Stomach (tissue), 9 donors: Measurements from ENCODE around the gene MAP3K19. TPM values are rescaled to one million over a fixed set of nuclear protein-coding genes. Genes with fewer than 3 reads are reported as not detected.

ENCODE experiments used
- DNase-seq, 2 donors: peaks; one replicate each; pipeline versions ENCODE4 v3.0.0 to v3.0.0-alpha.2; 2013 to 2019
- H3K27ac ChIP-seq, 5 donors: fragments of 200-600 bp in 4 of 5; sonication (generic) in 4 of 5; one replicate each; pipeline ENCODE4 v1.5.1; 2013 to 2019; ENCODE audit warnings: mild to moderate bottlenecking in 1 of 5, moderate library complexity in 1 of 5
- H3K27me3 ChIP-seq, 3 donors: fragments of 200-600 bp; sonication (generic); one replicate each; pipeline ENCODE4 v1.5.1; 2017 to 2019; ENCODE audit warnings: mixed run types in 1 of 3
- H3K36me3 ChIP-seq, 4 donors: fragments of 200-600 bp; sonication (generic); 1 replicate in 3 of 4; 2 replicates in 1 of 4; pipeline ENCODE4 v1.5.1; 2016 to 2019
- H3K4me1 ChIP-seq, 4 donors: fragments of 200-600 bp; sonication (generic); one replicate each; pipeline ENCODE4 v1.5.1; 2016 to 2019
- H3K4me3 ChIP-seq, 4 donors: fragments of 200-600 bp; sonication (generic) in 3 of 4; one replicate each; pipeline ENCODE4 v1.5.1; 2016 to 2019; ENCODE audit warnings: mild to moderate bottlenecking in 1 of 4
- H3K9me3 ChIP-seq, 4 donors: fragments of 200-600 bp; sonication (generic); one replicate each; pipeline ENCODE4 v1.5.1; 2016 to 2019
- EP300 ChIP-seq: sonication (generic); formaldehyde crosslinking; IDR thresholded peaks from one replicate; pipeline ENCODE4 v1.6.1; 2017; ENCODE audit warnings: antibody characterized with exemption
- POLR2A ChIP-seq, 4 donors: fragments of 450-650 bp; IDR thresholded peaks; one replicate each; pipeline ENCODE4 v1.6.1; 2016; ENCODE audit warnings: antibody characterized with exemption in 4 of 4, control low read depth in 2 of 4, mild to moderate bottlenecking in 1 of 4, moderate library complexity in 1 of 4
- POLR2AphosphoS5 ChIP-seq, 3 donors: sonication (generic); formaldehyde crosslinking; IDR thresholded peaks; one replicate each; pipeline ENCODE4 v1.6.1; 2016; ENCODE audit warnings: antibody characterized with exemption in 3 of 3
- WGBS, 5 donors: extraction: QIAGEN DNeasy Blood & Tissue Kit in 3 of 5; methylation state at CpG; one replicate each; pipeline versions ENCODE4 v1.1.5 to v1.1.7; 2013 to 2018; 5-methylcytosine and 5-hydroxymethylcytosine counted together
- intact Hi-C: fragments of 100-400 bp; cut with DNase I; formaldehyde crosslinking; loops from one replicate; pipeline ENCODE4 v1.15.1; 2023; ENCODE audit warnings: low total_unique reads
- polyA plus RNA-seq, 3 donors: library from polyadenylated mRNA; stranded (reverse); fragments of 200-250 nt; gene quantifications; one replicate each; pipeline ENCODE4 v1.2.3, GENCODE V29; 2013
- total RNA-seq, 5 donors: library from RNA; depleted of rRNA; stranded (reverse); fragments of >200 nt; gene quantifications; one replicate each; pipeline versions ENCODE4 v1.1.0 to v1.2.3, GENCODE V29; 2014 to 2016
- TF ChIP-seq, protein P1 (sequence below), 7 experiments: fragments of 450-650 bp in 4 of 7; fragments of 200-600 bp in 3 of 7; sonication (generic) in 3 of 7; IDR thresholded peaks; one replicate each; pipeline ENCODE4 v1.5.1; 2016 to 2019; ENCODE audit warnings: antibody characterized with exemption in 7 of 7, control low read depth in 2 of 7, mild to moderate bottlenecking in 1 of 7
- donor health status: healthy with polysubstance abuse.
- donor health status: Bipolar disorder and iron deficiency.
- donor health status: healthy.

Gene MAP3K19
- total and polyA plus RNA-seq, 8 donors: 1.1 TPM; not detected in 7

DNA sequence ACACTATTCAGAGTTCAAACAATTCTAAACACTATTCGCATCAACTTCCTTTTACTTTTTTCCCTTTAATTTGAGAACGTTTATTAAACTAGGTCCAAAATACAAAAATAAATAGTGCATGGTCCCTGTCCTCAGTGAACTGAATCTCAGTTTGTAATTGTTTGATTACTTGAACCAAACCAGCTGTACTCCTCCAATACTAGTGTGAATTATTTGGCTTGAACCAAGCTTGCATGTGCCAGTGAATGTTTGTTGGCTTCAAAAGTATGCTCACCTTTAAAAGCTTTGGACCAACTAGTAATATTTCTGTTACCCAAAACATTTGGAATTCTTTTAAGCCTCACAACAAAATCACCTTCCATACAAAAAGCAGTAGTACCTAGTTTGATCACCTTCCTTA lies 113.1 kb downstream of the MAP3K19 start:
- Histone ChIP-seq H3K36me3 (peaks cover 0 to 26% (median 19%) of the 10 kb centered on the region in 4 donors), H3K9me3 (no peaks in the 10 kb centered on the region), H3K27me3 (no peaks in the 10 kb centered on the region), H3K27ac (peak overlapping the region in 4 of 5 donors; percentile 61 to 72 (median 68)), H3K4me3 (no peak overlapping the region), H3K4me1 (peaks cover 69 to 97% (median 83%) of the 10 kb centered on the region in 4 donors)
- no peak for DNase-seq
- TF ChIP-seq POLR2A (IDR thresholded peaks at IDR 0.05) (no peak), EP300 (no peak), POLR2AphosphoS5 (IDR thresholded peaks at IDR 0.05) (no peak)
- TF ChIP-seq, protein P1, sequence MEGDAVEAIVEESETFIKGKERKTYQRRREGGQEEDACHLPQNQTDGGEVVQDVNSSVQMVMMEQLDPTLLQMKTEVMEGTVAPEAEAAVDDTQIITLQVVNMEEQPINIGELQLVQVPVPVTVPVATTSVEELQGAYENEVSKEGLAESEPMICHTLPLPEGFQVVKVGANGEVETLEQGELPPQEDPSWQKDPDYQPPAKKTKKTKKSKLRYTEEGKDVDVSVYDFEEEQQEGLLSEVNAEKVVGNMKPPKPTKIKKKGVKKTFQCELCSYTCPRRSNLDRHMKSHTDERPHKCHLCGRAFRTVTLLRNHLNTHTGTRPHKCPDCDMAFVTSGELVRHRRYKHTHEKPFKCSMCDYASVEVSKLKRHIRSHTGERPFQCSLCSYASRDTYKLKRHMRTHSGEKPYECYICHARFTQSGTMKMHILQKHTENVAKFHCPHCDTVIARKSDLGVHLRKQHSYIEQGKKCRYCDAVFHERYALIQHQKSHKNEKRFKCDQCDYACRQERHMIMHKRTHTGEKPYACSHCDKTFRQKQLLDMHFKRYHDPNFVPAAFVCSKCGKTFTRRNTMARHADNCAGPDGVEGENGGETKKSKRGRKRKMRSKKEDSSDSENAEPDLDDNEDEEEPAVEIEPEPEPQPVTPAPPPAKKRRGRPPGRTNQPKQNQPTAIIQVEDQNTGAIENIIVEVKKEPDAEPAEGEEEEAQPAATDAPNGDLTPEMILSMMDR (IDR thresholded peaks at IDR 0.05): no peak
- intact Hi-C loops: no loop called here
- WGBS, 5 donors: 34 to 48% (median 39%) methylated on average over 2 of the region's 2 CpGs

DNA sequence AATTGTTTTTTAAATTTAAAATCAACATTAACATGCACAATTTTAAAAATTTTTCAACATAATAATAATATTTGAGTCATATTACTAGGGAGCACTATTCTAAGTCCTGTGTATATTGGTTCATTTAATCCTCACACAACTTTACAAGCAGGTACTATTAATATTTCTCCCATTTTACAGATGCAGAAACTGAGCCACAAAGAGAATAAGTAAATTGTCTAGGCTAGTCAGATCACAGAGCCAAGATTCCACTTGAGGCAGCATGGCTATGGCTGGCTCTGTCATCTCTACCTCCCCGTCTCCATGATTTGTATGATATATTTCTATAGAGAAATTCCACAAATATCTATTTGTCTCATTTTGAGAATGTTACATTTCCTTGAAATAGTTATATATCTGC lies 113.5 kb downstream of the MAP3K19 start:
- 76 to 90% (median 89%) methylated on average over 1 of the region's 1 CpG for WGBS, 5 donors
- DNase-seq: no peak
- TF ChIP-seq, protein P1 (IDR thresholded peaks at IDR 0.05): no peak
- TF ChIP-seq POLR2A (IDR thresholded peaks at IDR 0.05) (no peak), POLR2AphosphoS5 (IDR thresholded peaks at IDR 0.05) (no peak), EP300 (no peak)
- peaks cover 0 to 22% (median 16%) of the 10 kb centered on the region in 4 donors for H3K36me3 ChIP-seq
- no peaks in the 10 kb centered on the region for H3K27me3 ChIP-seq
- H3K9me3 ChIP-seq: no peaks in the 10 kb centered on the region
- H3K4me3 ChIP-seq: no peak overlapping the region
- H3K4me1 ChIP-seq: peaks cover 69 to 98% (median 85%) of the 10 kb centered on the region in 4 donors
- peak overlapping the region; percentile 61 to 82 (median 72) for H3K27ac ChIP-seq
- intact Hi-C loops: no loop called here

DNA sequence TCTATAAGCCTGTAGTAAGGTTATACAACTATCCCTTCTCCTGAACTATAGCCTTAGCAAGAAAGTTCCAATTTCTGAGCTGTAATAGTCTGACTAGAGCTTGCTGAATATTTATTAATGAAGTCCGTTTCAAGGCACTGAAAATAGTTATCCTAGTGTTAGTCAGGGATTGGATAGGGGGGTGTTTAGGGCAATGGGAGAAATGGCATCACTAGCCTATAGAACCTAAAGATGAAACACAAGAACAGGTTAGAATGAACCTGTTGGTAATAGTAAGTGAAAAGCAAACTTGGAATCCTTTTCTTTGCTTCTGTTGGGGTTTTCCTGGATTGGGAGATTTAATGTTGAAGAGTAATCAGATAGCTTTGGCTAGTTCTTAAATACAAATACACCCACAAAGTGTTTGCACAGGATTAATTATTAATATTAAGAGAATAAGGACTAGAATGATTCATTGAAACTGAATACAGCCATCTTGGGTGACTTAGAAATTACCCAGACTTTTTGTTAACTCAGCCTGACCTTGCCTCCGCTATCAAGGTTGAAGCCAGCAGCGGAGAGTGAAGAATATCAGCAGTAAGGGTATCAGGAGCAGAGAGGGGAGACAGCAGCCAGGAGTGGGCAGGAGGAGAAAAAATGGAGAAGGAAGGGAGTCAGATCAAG lies 114.3 kb downstream of the MAP3K19 start:
- TF ChIP-seq POLR2A (IDR thresholded peaks at IDR 0.05) (no peak), POLR2AphosphoS5 (IDR thresholded peaks at IDR 0.05) (peak in 1 of 3 donors; percentile 40)
- intact Hi-C loops: no loop called here
- DNase-seq: peak; percentile 33 to 65
- Histone ChIP-seq H3K4me3 (peak overlapping the region in 1 of 4 donors; percentile 7), H3K27me3 (no peaks in the 10 kb centered on the region), H3K4me1 (peaks cover 69 to 98% (median 84%) of the 10 kb centered on the region in 4 donors), H3K9me3 (no peaks in the 10 kb centered on the region), H3K36me3 (peaks cover 0 to 14% (median 12%) of the 10 kb centered on the region in 4 donors), H3K27ac (peak overlapping the region; percentile 61 to 89 (median 72))
- WGBS, 5 donors: 37 to 74% (median 57%) methylated on average over 3 of the region's 3 CpGs

DNA sequence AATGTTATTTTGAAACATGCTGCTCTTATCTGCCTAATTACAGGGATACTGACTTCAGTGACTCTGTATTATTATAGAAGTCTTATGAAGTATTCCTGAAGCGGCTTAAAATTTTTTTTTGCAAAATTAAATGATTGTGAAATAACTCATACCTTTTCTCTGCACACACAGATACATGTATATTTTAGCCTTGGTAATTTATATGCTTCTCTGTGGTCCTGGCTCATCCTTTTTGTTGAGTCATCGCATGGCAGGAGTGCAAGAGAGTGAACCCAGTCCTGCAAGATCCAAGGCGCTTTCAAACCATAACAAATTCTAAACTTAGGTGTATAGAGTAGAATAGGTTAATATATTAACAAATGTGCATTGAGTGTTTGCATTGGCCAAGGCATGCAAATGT lies 120.1 kb downstream of the MAP3K19 start:
- peaks cover 0 to 9% (median 6%) of the 10 kb centered on the region in 4 donors for H3K36me3 ChIP-seq
- H3K27me3 ChIP-seq: no peaks in the 10 kb centered on the region
- WGBS, 5 donors: 73 to 87% (median 84%) methylated on average over 3 of the region's 3 CpGs
- no peak overlapping the region for H3K4me3 ChIP-seq
- H3K4me1 ChIP-seq: peaks cover 57 to 98% (median 80%) of the 10 kb centered on the region in 4 donors
- H3K9me3 ChIP-seq: no peaks in the 10 kb centered on the region
- TF ChIP-seq POLR2A (IDR thresholded peaks at IDR 0.05) (no peak), POLR2AphosphoS5 (IDR thresholded peaks at IDR 0.05) (no peak)
- DNase-seq: no peak
- intact Hi-C loops: no loop called here
- H3K27ac ChIP-seq: peak overlapping the region in 1 of 5 donors; percentile 15

DNA sequence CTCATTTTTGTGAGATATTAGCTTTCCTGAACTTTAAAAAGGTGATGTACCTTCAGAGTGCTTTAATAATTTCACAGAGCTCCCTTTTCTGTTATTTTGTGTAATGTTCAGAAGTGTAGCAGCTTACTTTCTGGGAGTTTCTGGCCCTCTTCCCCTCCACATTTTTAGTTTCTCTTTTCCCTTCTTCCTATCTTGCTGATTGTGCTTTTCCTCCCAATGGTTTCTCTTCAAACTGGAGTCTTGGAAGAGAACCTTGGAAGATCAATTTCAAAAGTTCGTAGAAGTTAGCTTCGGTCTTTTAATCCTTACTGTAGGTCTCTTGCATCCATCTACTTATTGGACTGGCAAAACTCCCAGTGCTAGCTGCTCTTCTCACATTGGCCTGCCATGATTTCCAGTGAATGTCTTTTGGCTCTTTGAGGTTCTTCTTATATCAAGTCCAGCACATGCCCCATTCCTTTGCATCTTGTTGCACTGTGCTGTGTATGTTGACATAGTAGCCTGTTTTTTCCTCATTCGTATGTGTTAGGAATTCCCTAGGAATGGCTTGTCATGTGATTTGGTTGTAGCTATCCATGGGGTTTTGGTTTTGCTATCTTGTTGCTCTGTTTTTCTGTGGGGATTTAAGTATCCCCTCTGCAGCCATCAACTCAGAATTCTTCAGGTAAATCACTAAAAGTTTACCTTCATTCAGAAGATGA lies 120.9 kb downstream of the MAP3K19 start:
- peak overlapping the region in 2 of 5 donors; percentile 15 to 23 for H3K27ac ChIP-seq
- 54 to 72% (median 67%) methylated on average over 3 of the region's 3 CpGs for WGBS, 5 donors
- H3K36me3 ChIP-seq: peaks cover 0 to 11% (median 5%) of the 10 kb centered on the region in 4 donors
- no peak overlapping the region for H3K4me3 ChIP-seq
- no peaks in the 10 kb centered on the region for H3K9me3 ChIP-seq
- no peaks in the 10 kb centered on the region for H3K27me3 ChIP-seq
- peaks cover 55 to 98% (median 80%) of the 10 kb centered on the region in 4 donors for H3K4me1 ChIP-seq
- no peak for DNase-seq
- TF ChIP-seq POLR2AphosphoS5 (IDR thresholded peaks at IDR 0.05) (no peak), POLR2A (IDR thresholded peaks at IDR 0.05) (no peak), EP300 (no peak)
- TF ChIP-seq, protein P1 (IDR thresholded peaks at IDR 0.05): no peak
- intact Hi-C loops: no loop called here
